H1 (cell line): ENCODE results near the gene ZSWIM4. TPM values are rescaled to one million over a fixed set of nuclear protein-coding genes. Genes with fewer than 3 reads are reported as not detected.
A peak's percentile ranks its signal among the peaks of the same experiment; 100 is the strongest.

Source experiments
- ASH2L ChIP-seq: fragments of 200-600, 300-600 bp; sonication (generic); IDR thresholded peaks from one replicate; pipeline ENCODE4 v1.7.1; 2017; ENCODE audit warnings: low read length
- EP300 ChIP-seq, 2 experiments: IDR thresholded peaks; 1 replicate in 1 of 2; 2 replicates in 1 of 2; pipeline ENCODE4 v1.6.1; 2011 to 2012; ENCODE audit warnings: low read depth in 2 of 2, low read length in 2 of 2, mild to moderate bottlenecking in 2 of 2, borderline replicate concordance in 1 of 2, inconsistent platforms in 1 of 2, moderate library complexity in 1 of 2
- GABPA ChIP-seq: IDR thresholded peaks from 2 replicates; pipeline ENCODE4 v1.6.1; 2011; ENCODE audit warnings: mild to moderate bottlenecking, low read length, moderate library complexity, borderline replicate concordance; ENCODE audit not compliant: insufficient read depth
- JUND ChIP-seq: IDR thresholded peaks from 2 replicates; pipeline ENCODE4 v1.6.1; 2011; ENCODE audit warnings: mild to moderate bottlenecking, improper control_type of control experiment, low read length
- KDM4A ChIP-seq: IDR thresholded peaks from one replicate; pipeline ENCODE4 v1.7.1; 2012; ENCODE audit warnings: low read depth, mild to moderate bottlenecking, moderate library complexity, low read length, inconsistent platforms; ENCODE audit not compliant: severe bottlenecking
- POLR2AphosphoS5 ChIP-seq: IDR thresholded peaks from 2 replicates; pipeline ENCODE4 v1.6.1; 2011; ENCODE audit warnings: low read depth, low read length
- SIRT6 ChIP-seq: IDR thresholded peaks from one replicate; pipeline ENCODE4 v1.7.1; 2012; ENCODE audit warnings: low read length, inconsistent platforms
- SP4 ChIP-seq: IDR thresholded peaks from 2 replicates; pipeline ENCODE4 v1.6.1; 2012; ENCODE audit warnings: low read length, inconsistent platforms
- TAF7 ChIP-seq: optimal IDR thresholded peaks from 2 replicates; pipeline ENCODE3; 2011; ENCODE audit warnings: low read depth, mild to moderate bottlenecking, inconsistent platforms, low read length, moderate library complexity, borderline replicate concordance
- TBP ChIP-seq: IDR thresholded peaks from 2 replicates; pipeline ENCODE4 v1.6.1; 2011; ENCODE audit warnings: low read depth, low read length, improper control_type of control experiment
- polyA plus RNA-seq, 7 experiments: library from polyadenylated mRNA; depleted of rRNA in 3 of 7; stranded (reverse) in 5 of 7; unstranded in 2 of 7; fragments of >200 nt in 5 of 7; fragments of 200-250 nt in 2 of 7; gene quantifications; 1 replicate in 5 of 7; 2 replicates in 1 of 7; 4 replicates in 1 of 7; pipeline versions ENCODE4 v1.2.1 to v1.2.3, GENCODE V29; 2011 to 2013; ENCODE audit warnings: missing spikeins in 2 of 7, mixed read lengths in 2 of 7
- total RNA-seq: library from RNA; stranded (reverse); fragmentation: NEBNext Ultra II Directional; extraction: Animal tissue kit (Norgen Biotek cat#: 25700); gene quantifications from 2 replicates; pipeline ENCODE4 v1.2.1, GENCODE V29; 2021
- TF ChIP-seq, protein P1 (sequence below): IDR thresholded peaks from 2 replicates; pipeline ENCODE4 v1.6.1; 2011; ENCODE audit warnings: low read depth, mild to moderate bottlenecking, low read length; ENCODE audit not compliant: insufficient read depth
- TF ChIP-seq, protein P2 (sequence below): IDR thresholded peaks from 2 replicates; pipeline ENCODE4 v1.6.1; 2012; ENCODE audit warnings: inconsistent platforms
- TF ChIP-seq, protein P3 (sequence below), 3 experiments: IDR thresholded peaks; 1 replicate in 2 of 3; 2 replicates in 1 of 3; pipeline versions ENCODE4 v1.5.1 to v1.6.1; 2011; ENCODE audit warnings: low read length in 3 of 3, mild to moderate bottlenecking in 3 of 3, inconsistent platforms in 2 of 3, low read depth in 1 of 3, moderate library complexity in 1 of 3; ENCODE audit not compliant: insufficient read depth in 1 of 3; ENCODE audit errors: control extremely low read depth in 1 of 3

Gene ZSWIM4
- total and polyA plus RNA-seq, 2 of the 8 experiments (the other 6 are each of a cell fraction or from before 2014, with no cell fraction given): 12.2 to 31.1 TPM

DNA sequence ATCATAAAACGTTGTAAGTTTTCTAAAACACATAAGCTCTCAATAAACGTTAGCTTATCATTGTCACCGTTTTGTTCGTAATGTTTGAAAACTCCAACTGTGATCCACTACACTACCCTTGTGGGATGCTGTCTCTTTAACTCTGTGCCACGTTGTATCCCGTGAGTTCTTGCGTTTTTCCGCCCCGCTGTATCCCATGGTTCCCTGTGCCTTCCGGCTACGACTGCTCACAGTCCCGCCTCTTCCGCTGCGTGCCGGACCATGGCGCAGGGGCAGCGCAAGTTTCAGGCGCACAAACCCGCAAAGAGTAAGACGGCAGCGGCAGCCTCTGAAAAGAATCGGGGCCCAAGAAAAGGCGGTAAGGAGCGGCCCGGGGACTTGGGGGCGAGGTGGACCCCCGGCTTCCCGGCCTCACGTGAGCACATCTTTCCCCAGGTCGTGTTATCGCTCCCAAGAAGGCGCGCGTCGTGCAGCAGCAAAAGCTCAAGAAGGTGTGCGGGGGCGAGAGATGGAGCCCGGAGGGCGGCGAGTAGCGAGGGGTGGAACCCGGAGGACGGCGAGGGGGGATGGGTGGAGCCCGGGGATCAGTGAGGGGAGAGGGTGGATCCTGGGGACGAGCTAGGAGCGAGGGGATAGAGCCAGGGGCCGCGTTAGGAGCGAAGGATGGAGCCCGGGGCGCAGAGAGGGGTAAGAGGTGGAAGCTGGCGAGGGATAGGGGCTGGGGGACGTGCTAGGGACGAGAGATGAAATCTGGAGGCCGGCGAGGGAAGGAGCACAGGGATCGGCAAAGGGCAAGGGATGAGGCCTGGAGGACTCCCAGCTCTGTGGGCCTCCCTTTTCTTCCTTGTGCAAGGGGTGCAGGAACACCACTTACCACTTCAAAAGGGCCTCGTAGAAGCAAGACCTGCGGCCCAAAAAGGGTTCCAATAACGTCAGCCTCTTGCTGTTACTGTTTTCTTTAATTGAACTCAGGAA lies 20.7 kb upstream of the ZSWIM4 start, which contains the start of gene C19orf53 (continued):
- TF ChIP-seq, protein P1, sequence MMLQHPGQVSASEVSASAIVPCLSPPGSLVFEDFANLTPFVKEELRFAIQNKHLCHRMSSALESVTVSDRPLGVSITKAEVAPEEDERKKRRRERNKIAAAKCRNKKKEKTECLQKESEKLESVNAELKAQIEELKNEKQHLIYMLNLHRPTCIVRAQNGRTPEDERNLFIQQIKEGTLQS: 0 out of 2 replicates have a peak, but pooled peaks have one; percentile 27
- TF ChIP-seq EP300 (IDR thresholded peaks at IDR 0.05; ENCODE audit: borderline replicate concordance in 1 of 2, low read depth in 2 of 2, low read length in 2 of 2) (peak in 1 of 2 experiments; percentile 28; a peak in 1 of 3 replicates), POLR2AphosphoS5 (peak; percentile 94), JUND (peak; percentile 38; the same call in 1 of the 2 replicates), KDM4A (peak; percentile 68), GABPA (peak; percentile 97), ASH2L (peak; percentile 95), TAF7 (peak; percentile 89), TBP (peak; percentile 87), SP4 (0 out of 2 replicates have a peak, but pooled peaks have one; percentile 25), SIRT6 (no peak)
- TF ChIP-seq, protein P2, sequence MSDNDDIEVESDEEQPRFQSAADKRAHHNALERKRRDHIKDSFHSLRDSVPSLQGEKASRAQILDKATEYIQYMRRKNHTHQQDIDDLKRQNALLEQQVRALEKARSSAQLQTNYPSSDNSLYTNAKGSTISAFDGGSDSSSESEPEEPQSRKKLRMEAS: peak; percentile 89
- TF ChIP-seq, protein P3, sequence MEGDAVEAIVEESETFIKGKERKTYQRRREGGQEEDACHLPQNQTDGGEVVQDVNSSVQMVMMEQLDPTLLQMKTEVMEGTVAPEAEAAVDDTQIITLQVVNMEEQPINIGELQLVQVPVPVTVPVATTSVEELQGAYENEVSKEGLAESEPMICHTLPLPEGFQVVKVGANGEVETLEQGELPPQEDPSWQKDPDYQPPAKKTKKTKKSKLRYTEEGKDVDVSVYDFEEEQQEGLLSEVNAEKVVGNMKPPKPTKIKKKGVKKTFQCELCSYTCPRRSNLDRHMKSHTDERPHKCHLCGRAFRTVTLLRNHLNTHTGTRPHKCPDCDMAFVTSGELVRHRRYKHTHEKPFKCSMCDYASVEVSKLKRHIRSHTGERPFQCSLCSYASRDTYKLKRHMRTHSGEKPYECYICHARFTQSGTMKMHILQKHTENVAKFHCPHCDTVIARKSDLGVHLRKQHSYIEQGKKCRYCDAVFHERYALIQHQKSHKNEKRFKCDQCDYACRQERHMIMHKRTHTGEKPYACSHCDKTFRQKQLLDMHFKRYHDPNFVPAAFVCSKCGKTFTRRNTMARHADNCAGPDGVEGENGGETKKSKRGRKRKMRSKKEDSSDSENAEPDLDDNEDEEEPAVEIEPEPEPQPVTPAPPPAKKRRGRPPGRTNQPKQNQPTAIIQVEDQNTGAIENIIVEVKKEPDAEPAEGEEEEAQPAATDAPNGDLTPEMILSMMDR (IDR thresholded peaks at IDR 0.05; ENCODE audit: control extremely low read depth in 1 of 3, insufficient read depth in 1 of 3, low read depth in 1 of 3, low read length in 3 of 3): no peak
